ENCODE measurements around the gene FRG2C.
"Not testable (repeated sequence)": the region's sequence is repeated elsewhere in the genome, so short reads cannot be mapped to it uniquely, and the experiment has no call there.

The FRG2C gene
- 0 to 1.8 (median 0) reads per million in 17 experiments for total RNA-seq

GRCh38 chr3:75664028-75664427, at the start of gene FRG2C:
Gene FRG2C, plus strand, starts transcription at chr3:75664328. Its CDS starts 52 bp downstream, at chr3:75664380.
- DNase-seq: not testable (repeated sequence)

GRCh38 chr3:75618666-75619305, 45.3 kb upstream of the FRG2C start:
- DNase-seq: peak in 1 of 4 experiments; percentile 33

- DNase-seq: not testable (repeated sequence)
These were observed 44.6 kb upstream of the FRG2C start for GRCh38 chr3:75619481-75620031.

GRCh38 chr3:75621772-75622171, 42.4 kb upstream of the FRG2C start:
- DNase-seq: not testable (repeated sequence)

- DNase-seq: not testable (repeated sequence)
These were observed 40.5 kb upstream of the FRG2C start for GRCh38 chr3:75623656-75624055.

- not testable (repeated sequence) for DNase-seq
These were observed 33.1 kb upstream of the FRG2C start for GRCh38 chr3:75630887-75631535.

- DNase-seq: no peak
These were observed 32.6 kb upstream of the FRG2C start for GRCh38 chr3:75631541-75631940.

GRCh38 chr3:75638947-75639346, 25.2 kb upstream of the FRG2C start:
- not testable (repeated sequence) for DNase-seq

GRCh38 chr3:75641107-75641517, 23.0 kb upstream of the FRG2C start:
- DNase-seq: peak; percentile 75 to 91 (median 78)

- peak; percentile 50 to 54 (median 52) for DNase-seq
These were observed 20.9 kb upstream of the FRG2C start for GRCh38 chr3:75643031-75643800.

- not testable (repeated sequence) for DNase-seq
These were observed 18.6 kb upstream of the FRG2C start for GRCh38 chr3:75645548-75645947.

GRCh38 chr3:75650191-75650590, 13.9 kb upstream of the FRG2C start:
- no peak for DNase-seq

- DNase-seq: not testable (repeated sequence)
These were observed 8.8 kb upstream of the FRG2C start for GRCh38 chr3:75655101-75655904.

GRCh38 chr3:75655956-75656355, 8.2 kb upstream of the FRG2C start:
- not testable (repeated sequence) for DNase-seq

GRCh38 chr3:75658411-75659107, 5.6 kb upstream of the FRG2C start:
- peak in 3 of 4 experiments; percentile 16 to 47 (median 16) for DNase-seq

- not testable (repeated sequence) for DNase-seq
These were observed 5.1 kb upstream of the FRG2C start for GRCh38 chr3:75659108-75659433.

- DNase-seq: not testable (repeated sequence)
These were observed 1.5 kb downstream of the FRG2C start for GRCh38 chr3:75665626-75666025.

GRCh38 chr3:75667757-75668701, 3.9 kb downstream of the FRG2C start:
- DNase-seq: not testable (repeated sequence)

GRCh38 chr3:75668759-75669347, 4.7 kb downstream of the FRG2C start:
- DNase-seq: not testable (repeated sequence)
